GM23338 (cell line): ENCODE measurements around the gene TRAF3. TPM values are rescaled to one million over a fixed set of nuclear protein-coding genes. Genes with fewer than 3 reads are reported as not detected.

Experiments
- ATAC-seq: fragments of 200-7000 bp; cut with Tn5 transposase; 3 replicates; pipeline ENCODE4 v1.9.1; 2020
- DNase-seq: peaks from one replicate; pipeline ENCODE4 v3.0.0-alpha.2; 2015; ENCODE audit warnings: low spot score
- H2AFZ ChIP-seq: fragments of 200-600 bp; sonication (generic); 2 replicates; pipeline ENCODE4 v1.8.0; 2016; ENCODE audit warnings: antibody characterized with exemption, mild to moderate bottlenecking, moderate library complexity
- H3F3A ChIP-seq: fragments of 200-600 bp; sonication (generic); replicated peaks from 2 replicates; pipeline ENCODE4 v1.8.0; 2017; ENCODE audit warnings: antibody characterized with exemption, mixed run types, low read depth
- H3K27ac ChIP-seq: fragments of 200-600 bp; sonication (generic); 2 replicates; pipeline ENCODE4 v1.6.1; 2016; ENCODE audit warnings: low read depth
- H3K27me3 ChIP-seq: fragments of 200-600 bp; sonication (generic); 2 replicates; pipeline ENCODE4 v1.8.0; 2016; ENCODE audit warnings: mild to moderate bottlenecking, mixed run types, moderate library complexity; ENCODE audit not compliant: insufficient read depth
- H3K36me3 ChIP-seq: fragments of 200-600 bp; sonication (generic); 2 replicates; pipeline ENCODE4 v1.8.0; 2016; ENCODE audit warnings: mild to moderate bottlenecking; ENCODE audit not compliant: insufficient read depth
- H3K4me1 ChIP-seq: fragments of 200-600 bp; sonication (generic); 2 replicates; pipeline ENCODE4 v1.8.0; 2016; ENCODE audit warnings: mild to moderate bottlenecking, moderate library complexity; ENCODE audit not compliant: insufficient read depth
- H3K4me2 ChIP-seq: fragments of 200-600 bp; sonication (generic); 2 replicates; pipeline ENCODE4 v1.7.1; 2017; ENCODE audit warnings: mixed run types
- H3K4me3 ChIP-seq: fragments of 200-600 bp; sonication (generic); 2 replicates; pipeline ENCODE4 v1.6.1; 2016; ENCODE audit warnings: mixed run types
- H3K79me2 ChIP-seq: fragments of 200-600 bp; sonication (generic); replicated peaks from 2 replicates; pipeline ENCODE4 v1.8.0; 2017; ENCODE audit warnings: mild to moderate bottlenecking; ENCODE audit not compliant: insufficient read depth
- H3K9me2 ChIP-seq: fragments of 200-600 bp; sonication (generic); 2 replicates; pipeline ENCODE4 v1.8.0; 2017; ENCODE audit not compliant: insufficient read depth
- H4K20me1 ChIP-seq: fragments of 200-600 bp; sonication (generic); replicated peaks from 2 replicates; pipeline ENCODE4 v1.8.0; 2017; ENCODE audit warnings: mild to moderate bottlenecking; ENCODE audit not compliant: insufficient read depth
- H3K27ac Mint-ChIP-seq: 2 replicates; pipeline ENCODE4 v1.8.0; 2020; ENCODE audit warnings: inconsistent platforms, mild to moderate bottlenecking, moderate library complexity, mixed read lengths
- H3K27me3 Mint-ChIP-seq: 3 replicates; pipeline ENCODE4 v1.8.0; 2022; ENCODE audit warnings: low read depth, mild to moderate bottlenecking, moderate library complexity, mixed read lengths, inconsistent platforms; ENCODE audit not compliant: insufficient read depth, poor library complexity
- H3K36me3 Mint-ChIP-seq: 3 replicates; pipeline ENCODE4 v1.8.0; 2021; ENCODE audit warnings: low read depth, mild to moderate bottlenecking, inconsistent platforms, moderate library complexity, mixed read lengths
- H3K4me1 Mint-ChIP-seq: 3 replicates; pipeline ENCODE4 v1.8.0; 2020; ENCODE audit warnings: mild to moderate bottlenecking, inconsistent platforms, mixed read lengths
- H3K4me3 Mint-ChIP-seq: 3 replicates; pipeline ENCODE4 v1.8.0; 2021; ENCODE audit warnings: moderate library complexity, mild to moderate bottlenecking, inconsistent platforms, mixed read lengths
- H3K9me3 Mint-ChIP-seq: 3 replicates; pipeline ENCODE4 v1.8.0; 2020; ENCODE audit warnings: moderate library complexity, mild to moderate bottlenecking, inconsistent platforms, mixed read lengths
- CREB1 ChIP-seq: fragments of 250-450 bp; sonication (Bioruptor Pico); IDR thresholded peaks from 2 replicates; pipeline ENCODE4 v1.5.0; 2020; ENCODE audit warnings: low read depth, mild to moderate bottlenecking, moderate library complexity
- EZH2 ChIP-seq: fragments of 200-600 bp; sonication (generic); IDR thresholded peaks from one replicate; pipeline ENCODE4 v1.8.0; 2017; ENCODE audit warnings: antibody characterized with exemption, mild to moderate bottlenecking, low read depth; ENCODE audit not compliant: unreplicated experiment
- EZH2phosphoT487 ChIP-seq: fragments of 200-600 bp; sonication (generic); IDR thresholded peaks from one replicate; pipeline ENCODE4 v1.8.1; 2018; ENCODE audit warnings: antibody characterized with exemption; ENCODE audit not compliant: unreplicated experiment
- JUNB ChIP-seq: IDR thresholded peaks from one replicate; pipeline ENCODE4 v1.6.1; 2016; ENCODE audit warnings: antibody characterized with exemption; ENCODE audit not compliant: unreplicated experiment
- NANOG ChIP-seq: IDR thresholded peaks from 2 replicates; pipeline ENCODE4 v1.6.1; 2016; ENCODE audit warnings: antibody characterized with exemption, borderline replicate concordance
- POLR2AphosphoS5 ChIP-seq: IDR thresholded peaks from 2 replicates; pipeline ENCODE4 v1.6.1; 2016; ENCODE audit warnings: antibody characterized with exemption, low read depth
- STAT1 ChIP-seq: IDR thresholded peaks from one replicate; pipeline ENCODE4 v1.6.1; 2016; ENCODE audit warnings: antibody characterized with exemption; ENCODE audit not compliant: unreplicated experiment
- ZNF114 ChIP-seq: fragments of 250-450 bp; sonication (Bioruptor Pico); IDR thresholded peaks from 2 replicates; pipeline ENCODE4 v1.5.0; 2020; ENCODE audit warnings: mild to moderate bottlenecking, moderate library complexity
- ZNF331 ChIP-seq: fragments of 250-450 bp; sonication (Bioruptor Pico); IDR thresholded peaks from 2 replicates; pipeline ENCODE4 v1.5.0; 2020; ENCODE audit warnings: low read depth, mild to moderate bottlenecking, moderate library complexity
- polyA plus RNA-seq: library from polyadenylated mRNA; unstranded; fragments of >200 nt; fragmentation: Nextera tagmentation; extraction: Ambion mirVana; gene quantifications from 2 replicates; pipeline ENCODE4 v1.2.1, GENCODE V29; 2016
- total RNA-seq: library from RNA; depleted of rRNA; stranded (reverse); fragments of >200 nt; shearing (Covaris generic); gene quantifications from 2 replicates; pipeline ENCODE4 v1.2.3, GENCODE V29; 2014
- TF ChIP-seq, protein P1 (sequence below): IDR thresholded peaks from one replicate; pipeline ENCODE4 v1.6.1; 2018; ENCODE audit warnings: antibody characterized with exemption; ENCODE audit not compliant: unreplicated experiment
- TF ChIP-seq, protein P2 (sequence below): fragments of 250-450 bp; sonication (Bioruptor Pico); IDR thresholded peaks from 2 replicates; pipeline ENCODE4 v1.5.0; 2020; ENCODE audit warnings: mild to moderate bottlenecking, moderate library complexity
- TF ChIP-seq, protein P3 (sequence below), 2 experiments: fragments of 200-600 bp in 1 of 2; sonication (generic) in 1 of 2; conservative IDR thresholded peaks; 2 replicates each; pipeline versions ENCODE4 v1.5.1 to v1.6.1; 2016 to 2017; ENCODE audit warnings: antibody characterized with exemption in 2 of 2, low read depth in 2 of 2, mild to moderate bottlenecking in 2 of 2, moderate library complexity in 1 of 2
- TF ChIP-seq, protein P4 (sequence below): IDR thresholded peaks from 2 replicates; pipeline ENCODE4 v1.6.1; 2016; ENCODE audit warnings: antibody characterized with exemption

The TRAF3 gene
- total and polyA plus RNA-seq, 2 experiments from 2014 or later: 3.7 to 9.3 TPM

DNA sequence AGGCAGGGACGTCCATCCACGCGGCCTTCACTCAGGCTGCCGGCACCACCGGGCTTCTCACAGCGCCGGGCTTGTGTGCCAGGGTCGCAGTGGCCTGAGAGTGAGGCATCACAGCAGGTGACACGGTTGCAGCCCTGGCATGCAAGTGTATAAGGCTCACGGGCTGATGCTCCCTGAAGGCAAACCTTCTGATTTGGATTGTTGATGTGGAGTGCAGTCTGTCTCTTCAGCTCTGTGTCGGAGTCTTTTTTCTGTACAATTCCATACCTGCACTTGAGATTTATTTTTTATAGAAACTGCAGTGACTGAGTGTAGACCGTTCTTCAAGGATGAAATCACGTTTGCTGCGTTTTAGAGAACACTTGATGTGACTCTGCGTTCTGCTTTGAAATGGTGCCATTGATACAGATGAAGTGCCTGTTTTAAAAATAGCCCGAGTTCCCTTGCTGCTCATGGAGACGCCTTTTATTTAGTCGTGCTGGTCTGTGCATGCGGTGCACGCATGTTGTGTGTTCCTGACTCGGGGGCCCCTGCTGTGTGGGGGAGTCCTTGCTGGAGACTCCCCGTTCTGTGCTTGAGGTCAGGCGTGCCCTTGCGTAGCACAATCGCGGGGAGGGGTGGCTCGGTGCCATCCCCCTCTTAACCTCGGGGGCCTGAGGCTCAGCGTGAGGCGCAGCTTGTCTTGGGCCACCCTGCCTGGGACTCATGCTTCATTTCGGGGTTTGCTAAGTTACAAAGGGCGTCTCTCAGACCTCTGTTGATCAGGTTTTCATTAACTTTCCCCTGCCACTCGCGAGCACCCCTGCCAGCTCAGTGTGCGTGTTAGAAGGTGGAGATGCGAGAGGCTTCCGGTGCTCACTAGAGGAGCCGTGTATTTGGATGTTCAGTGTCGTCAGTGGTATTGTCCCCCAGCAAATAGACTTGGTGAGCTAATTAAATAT lies 123.7 kb downstream of the TRAF3 start:
- H3K36me3 ChIP-seq: no peaks in the 10 kb centered on the region
- peaks cover 4% of the 10 kb centered on the region for H3K27me3 Mint-ChIP-seq
- no peaks in the 10 kb centered on the region for H4K20me1 ChIP-seq
- DNase-seq: no peak
- H3K27me3 ChIP-seq: no peaks in the 10 kb centered on the region
- no peaks in the 10 kb centered on the region for H3K79me2 ChIP-seq
- no peak overlapping the region for H2AFZ ChIP-seq
- H3F3A ChIP-seq: 0 out of 2 replicates have a peak, but pooled peaks cover 4% of the 10 kb centered on the region
- H3K36me3 Mint-ChIP-seq: peaks cover 17% of the 10 kb centered on the region
- H3K4me1 ChIP-seq: no peaks in the 10 kb centered on the region
- no peak for ATAC-seq
- peaks cover 4% of the 10 kb centered on the region; the same call in 2 of the 3 replicates for H3K4me1 Mint-ChIP-seq
- no peak overlapping the region for H3K4me3 ChIP-seq
- TF ChIP-seq ZNF114 (no peak), JUNB (no peak), EZH2phosphoT487 (no peak), NANOG (no peak), EZH2 (no peak), ZNF331 (CRISPR knock-in tag) (no peak), CREB1 (CRISPR knock-in tag) (no peak), STAT1 (no peak), POLR2AphosphoS5 (no peak)
- TF ChIP-seq, protein P1, sequence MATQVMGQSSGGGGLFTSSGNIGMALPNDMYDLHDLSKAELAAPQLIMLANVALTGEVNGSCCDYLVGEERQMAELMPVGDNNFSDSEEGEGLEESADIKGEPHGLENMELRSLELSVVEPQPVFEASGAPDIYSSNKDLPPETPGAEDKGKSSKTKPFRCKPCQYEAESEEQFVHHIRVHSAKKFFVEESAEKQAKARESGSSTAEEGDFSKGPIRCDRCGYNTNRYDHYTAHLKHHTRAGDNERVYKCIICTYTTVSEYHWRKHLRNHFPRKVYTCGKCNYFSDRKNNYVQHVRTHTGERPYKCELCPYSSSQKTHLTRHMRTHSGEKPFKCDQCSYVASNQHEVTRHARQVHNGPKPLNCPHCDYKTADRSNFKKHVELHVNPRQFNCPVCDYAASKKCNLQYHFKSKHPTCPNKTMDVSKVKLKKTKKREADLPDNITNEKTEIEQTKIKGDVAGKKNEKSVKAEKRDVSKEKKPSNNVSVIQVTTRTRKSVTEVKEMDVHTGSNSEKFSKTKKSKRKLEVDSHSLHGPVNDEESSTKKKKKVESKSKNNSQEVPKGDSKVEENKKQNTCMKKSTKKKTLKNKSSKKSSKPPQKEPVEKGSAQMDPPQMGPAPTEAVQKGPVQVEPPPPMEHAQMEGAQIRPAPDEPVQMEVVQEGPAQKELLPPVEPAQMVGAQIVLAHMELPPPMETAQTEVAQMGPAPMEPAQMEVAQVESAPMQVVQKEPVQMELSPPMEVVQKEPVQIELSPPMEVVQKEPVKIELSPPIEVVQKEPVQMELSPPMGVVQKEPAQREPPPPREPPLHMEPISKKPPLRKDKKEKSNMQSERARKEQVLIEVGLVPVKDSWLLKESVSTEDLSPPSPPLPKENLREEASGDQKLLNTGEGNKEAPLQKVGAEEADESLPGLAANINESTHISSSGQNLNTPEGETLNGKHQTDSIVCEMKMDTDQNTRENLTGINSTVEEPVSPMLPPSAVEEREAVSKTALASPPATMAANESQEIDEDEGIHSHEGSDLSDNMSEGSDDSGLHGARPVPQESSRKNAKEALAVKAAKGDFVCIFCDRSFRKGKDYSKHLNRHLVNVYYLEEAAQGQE: no peak
- TF ChIP-seq, protein P2, sequence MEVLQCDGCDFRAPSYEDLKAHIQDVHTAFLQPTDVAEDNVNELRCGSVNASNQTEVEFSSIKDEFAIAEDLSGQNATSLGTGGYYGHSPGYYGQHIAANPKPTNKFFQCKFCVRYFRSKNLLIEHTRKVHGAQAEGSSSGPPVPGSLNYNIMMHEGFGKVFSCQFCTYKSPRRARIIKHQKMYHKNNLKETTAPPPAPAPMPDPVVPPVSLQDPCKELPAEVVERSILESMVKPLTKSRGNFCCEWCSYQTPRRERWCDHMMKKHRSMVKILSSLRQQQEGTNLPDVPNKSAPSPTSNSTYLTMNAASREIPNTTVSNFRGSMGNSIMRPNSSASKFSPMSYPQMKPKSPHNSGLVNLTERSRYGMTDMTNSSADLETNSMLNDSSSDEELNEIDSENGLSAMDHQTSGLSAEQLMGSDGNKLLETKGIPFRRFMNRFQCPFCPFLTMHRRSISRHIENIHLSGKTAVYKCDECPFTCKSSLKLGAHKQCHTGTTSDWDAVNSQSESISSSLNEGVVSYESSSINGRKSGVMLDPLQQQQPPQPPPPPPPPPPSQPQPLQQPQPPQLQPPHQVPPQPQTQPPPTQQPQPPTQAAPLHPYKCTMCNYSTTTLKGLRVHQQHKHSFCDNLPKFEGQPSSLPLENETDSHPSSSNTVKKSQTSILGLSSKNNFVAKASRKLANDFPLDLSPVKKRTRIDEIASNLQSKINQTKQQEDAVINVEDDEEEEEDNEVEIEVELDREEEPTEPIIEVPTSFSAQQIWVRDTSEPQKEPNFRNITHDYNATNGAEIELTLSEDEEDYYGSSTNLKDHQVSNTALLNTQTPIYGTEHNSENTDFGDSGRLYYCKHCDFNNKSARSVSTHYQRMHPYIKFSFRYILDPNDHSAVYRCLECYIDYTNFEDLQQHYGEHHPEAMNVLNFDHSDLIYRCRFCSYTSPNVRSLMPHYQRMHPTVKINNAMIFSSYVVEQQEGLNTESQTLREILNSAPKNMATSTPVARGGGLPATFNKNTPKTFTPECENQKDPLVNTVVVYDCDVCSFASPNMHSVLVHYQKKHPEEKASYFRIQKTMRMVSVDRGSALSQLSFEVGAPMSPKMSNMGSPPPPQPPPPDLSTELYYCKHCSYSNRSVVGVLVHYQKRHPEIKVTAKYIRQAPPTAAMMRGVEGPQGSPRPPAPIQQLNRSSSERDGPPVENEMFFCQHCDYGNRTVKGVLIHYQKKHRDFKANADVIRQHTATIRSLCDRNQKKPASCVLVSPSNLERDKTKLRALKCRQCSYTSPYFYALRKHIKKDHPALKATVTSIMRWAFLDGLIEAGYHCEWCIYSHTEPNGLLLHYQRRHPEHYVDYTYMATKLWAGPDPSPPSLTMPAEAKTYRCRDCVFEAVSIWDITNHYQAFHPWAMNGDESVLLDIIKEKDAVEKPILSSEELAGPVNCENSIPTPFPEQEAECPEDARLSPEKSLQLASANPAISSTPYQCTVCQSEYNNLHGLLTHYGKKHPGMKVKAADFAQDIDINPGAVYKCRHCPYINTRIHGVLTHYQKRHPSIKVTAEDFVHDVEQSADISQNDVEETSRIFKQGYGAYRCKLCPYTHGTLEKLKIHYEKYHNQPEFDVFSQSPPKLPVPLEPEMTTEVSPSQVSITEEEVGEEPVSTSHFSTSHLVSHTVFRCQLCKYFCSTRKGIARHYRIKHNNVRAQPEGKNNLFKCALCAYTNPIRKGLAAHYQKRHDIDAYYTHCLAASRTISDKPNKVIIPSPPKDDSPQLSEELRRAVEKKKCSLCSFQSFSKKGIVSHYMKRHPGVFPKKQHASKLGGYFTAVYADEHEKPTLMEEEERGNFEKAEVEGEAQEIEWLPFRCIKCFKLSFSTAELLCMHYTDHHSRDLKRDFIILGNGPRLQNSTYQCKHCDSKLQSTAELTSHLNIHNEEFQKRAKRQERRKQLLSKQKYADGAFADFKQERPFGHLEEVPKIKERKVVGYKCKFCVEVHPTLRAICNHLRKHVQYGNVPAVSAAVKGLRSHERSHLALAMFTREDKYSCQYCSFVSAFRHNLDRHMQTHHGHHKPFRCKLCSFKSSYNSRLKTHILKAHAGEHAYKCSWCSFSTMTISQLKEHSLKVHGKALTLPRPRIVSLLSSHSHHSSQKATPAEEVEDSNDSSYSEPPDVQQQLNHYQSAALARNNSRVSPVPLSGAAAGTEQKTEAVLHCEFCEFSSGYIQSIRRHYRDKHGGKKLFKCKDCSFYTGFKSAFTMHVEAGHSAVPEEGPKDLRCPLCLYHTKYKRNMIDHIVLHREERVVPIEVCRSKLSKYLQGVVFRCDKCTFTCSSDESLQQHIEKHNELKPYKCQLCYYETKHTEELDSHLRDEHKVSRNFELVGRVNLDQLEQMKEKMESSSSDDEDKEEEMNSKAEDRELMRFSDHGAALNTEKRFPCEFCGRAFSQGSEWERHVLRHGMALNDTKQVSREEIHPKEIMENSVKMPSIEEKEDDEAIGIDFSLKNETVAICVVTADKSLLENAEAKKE (CRISPR knock-in tag): no peak
- TF ChIP-seq, protein P3, sequence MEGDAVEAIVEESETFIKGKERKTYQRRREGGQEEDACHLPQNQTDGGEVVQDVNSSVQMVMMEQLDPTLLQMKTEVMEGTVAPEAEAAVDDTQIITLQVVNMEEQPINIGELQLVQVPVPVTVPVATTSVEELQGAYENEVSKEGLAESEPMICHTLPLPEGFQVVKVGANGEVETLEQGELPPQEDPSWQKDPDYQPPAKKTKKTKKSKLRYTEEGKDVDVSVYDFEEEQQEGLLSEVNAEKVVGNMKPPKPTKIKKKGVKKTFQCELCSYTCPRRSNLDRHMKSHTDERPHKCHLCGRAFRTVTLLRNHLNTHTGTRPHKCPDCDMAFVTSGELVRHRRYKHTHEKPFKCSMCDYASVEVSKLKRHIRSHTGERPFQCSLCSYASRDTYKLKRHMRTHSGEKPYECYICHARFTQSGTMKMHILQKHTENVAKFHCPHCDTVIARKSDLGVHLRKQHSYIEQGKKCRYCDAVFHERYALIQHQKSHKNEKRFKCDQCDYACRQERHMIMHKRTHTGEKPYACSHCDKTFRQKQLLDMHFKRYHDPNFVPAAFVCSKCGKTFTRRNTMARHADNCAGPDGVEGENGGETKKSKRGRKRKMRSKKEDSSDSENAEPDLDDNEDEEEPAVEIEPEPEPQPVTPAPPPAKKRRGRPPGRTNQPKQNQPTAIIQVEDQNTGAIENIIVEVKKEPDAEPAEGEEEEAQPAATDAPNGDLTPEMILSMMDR (conservative IDR thresholded peaks at IDR 0.05; ENCODE audit: low read depth in 2 of 2): no peak
- TF ChIP-seq, protein P4, sequence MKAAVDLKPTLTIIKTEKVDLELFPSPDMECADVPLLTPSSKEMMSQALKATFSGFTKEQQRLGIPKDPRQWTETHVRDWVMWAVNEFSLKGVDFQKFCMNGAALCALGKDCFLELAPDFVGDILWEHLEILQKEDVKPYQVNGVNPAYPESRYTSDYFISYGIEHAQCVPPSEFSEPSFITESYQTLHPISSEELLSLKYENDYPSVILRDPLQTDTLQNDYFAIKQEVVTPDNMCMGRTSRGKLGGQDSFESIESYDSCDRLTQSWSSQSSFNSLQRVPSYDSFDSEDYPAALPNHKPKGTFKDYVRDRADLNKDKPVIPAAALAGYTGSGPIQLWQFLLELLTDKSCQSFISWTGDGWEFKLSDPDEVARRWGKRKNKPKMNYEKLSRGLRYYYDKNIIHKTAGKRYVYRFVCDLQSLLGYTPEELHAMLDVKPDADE: no peak
- peak overlapping the region; percentile 63; the same call in 1 of the 2 replicates for H3K27ac ChIP-seq
- no peak overlapping the region for H3K4me2 ChIP-seq
- H3K9me3 Mint-ChIP-seq: peaks cover 10% of the 10 kb centered on the region
- no peaks in the 10 kb centered on the region for H3K9me2 ChIP-seq
- H3K4me3 Mint-ChIP-seq: no peak overlapping the region
- peak overlapping the region; percentile 24; the same call in 1 of the 2 replicates for H3K27ac Mint-ChIP-seq
